WTC11 (cell line): ENCODE data around the gene LRRC58.

Source experiments
- CTCF ChIP-seq: fragments of 200-600 bp; IDR thresholded peaks from 2 replicates; pipeline ENCODE4 v1.8.0; 2022; ENCODE audit warnings: antibody characterized with exemption
- ETV6 ChIP-seq: sonication (generic); formaldehyde crosslinking; IDR thresholded peaks from 2 replicates; pipeline ENCODE4 v1.8.1; 2022; ENCODE audit warnings: mild to moderate bottlenecking, missing genetic modification reagents
- JUN ChIP-seq: sonication (generic); formaldehyde crosslinking; IDR thresholded peaks from 2 replicates; pipeline ENCODE4 v1.8.0; 2023; ENCODE audit warnings: mild to moderate bottlenecking, missing genetic modification reagents
- SP1 ChIP-seq: sonication (generic); formaldehyde crosslinking; conservative IDR thresholded peaks from 2 replicates; pipeline ENCODE4 v1.8.1; 2022; ENCODE audit warnings: missing genetic modification reagents
- TEAD4 ChIP-seq: sonication (generic); formaldehyde crosslinking; IDR thresholded peaks from 2 replicates; pipeline ENCODE4 v1.8.0; 2022; ENCODE audit warnings: mild to moderate bottlenecking, missing genetic modification reagents
- TF ChIP-seq, protein P1 (sequence below): sonication (generic); formaldehyde crosslinking; IDR thresholded peaks from 2 replicates; pipeline ENCODE4 v1.8.1; 2022; ENCODE audit warnings: low read depth, missing genetic modification reagents, borderline replicate concordance
- TF ChIP-seq, protein P2 (sequence below): sonication (generic); formaldehyde crosslinking; IDR thresholded peaks from 2 replicates; pipeline ENCODE4 v1.8.0; 2022; ENCODE audit warnings: mild to moderate bottlenecking, missing genetic modification reagents

DNA sequence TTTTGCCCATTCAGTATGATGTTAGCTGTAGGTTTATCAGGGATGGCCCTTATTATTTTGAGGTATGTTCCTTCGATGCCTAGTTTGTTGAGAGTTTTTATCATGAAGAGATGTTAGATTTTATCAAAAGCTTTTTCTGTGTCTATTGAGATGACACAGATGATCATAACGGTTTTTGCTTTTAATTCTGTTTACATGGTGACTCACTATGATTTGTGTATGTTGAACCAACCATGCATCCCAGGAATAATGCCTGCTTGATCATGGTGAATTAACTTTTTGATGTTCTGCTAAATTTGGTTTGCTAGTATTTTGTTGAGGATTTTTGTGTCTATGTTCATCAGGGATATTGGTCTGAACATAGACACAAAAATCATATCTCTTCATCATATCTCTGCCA, 72.4 kb downstream of the LRRC58 start:
- TF ChIP-seq TEAD4 = no peak
- TF ChIP-seq, protein P1, sequence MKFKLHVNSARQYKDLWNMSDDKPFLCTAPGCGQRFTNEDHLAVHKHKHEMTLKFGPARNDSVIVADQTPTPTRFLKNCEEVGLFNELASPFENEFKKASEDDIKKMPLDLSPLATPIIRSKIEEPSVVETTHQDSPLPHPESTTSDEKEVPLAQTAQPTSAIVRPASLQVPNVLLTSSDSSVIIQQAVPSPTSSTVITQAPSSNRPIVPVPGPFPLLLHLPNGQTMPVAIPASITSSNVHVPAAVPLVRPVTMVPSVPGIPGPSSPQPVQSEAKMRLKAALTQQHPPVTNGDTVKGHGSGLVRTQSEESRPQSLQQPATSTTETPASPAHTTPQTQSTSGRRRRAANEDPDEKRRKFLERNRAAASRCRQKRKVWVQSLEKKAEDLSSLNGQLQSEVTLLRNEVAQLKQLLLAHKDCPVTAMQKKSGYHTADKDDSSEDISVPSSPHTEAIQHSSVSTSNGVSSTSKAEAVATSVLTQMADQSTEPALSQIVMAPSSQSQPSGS (CRISPR knock-in tag) = no peak
- TF ChIP-seq ETV6 (CRISPR knock-in tag) = no peak
- TF ChIP-seq CTCF = no peak
- TF ChIP-seq SP1 = no peak
- TF ChIP-seq JUN (CRISPR knock-in tag) = no peak
- TF ChIP-seq, protein P2, sequence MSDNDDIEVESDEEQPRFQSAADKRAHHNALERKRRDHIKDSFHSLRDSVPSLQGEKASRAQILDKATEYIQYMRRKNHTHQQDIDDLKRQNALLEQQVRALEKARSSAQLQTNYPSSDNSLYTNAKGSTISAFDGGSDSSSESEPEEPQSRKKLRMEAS (CRISPR knock-in tag) = no peak
